Neural progenitor cell (in vitro differentiated cells): ENCODE data around the gene CTNNA3. TPM values are rescaled to one million over a fixed set of nuclear protein-coding genes. Genes with fewer than 3 reads are reported as not detected.

Experiments
- DNase-seq: peaks from one replicate; pipeline ENCODE4 v3.0.0-alpha.2; 2016; ENCODE audit warnings: low spot score
- H2AFZ ChIP-seq: fragments of 200-600 bp; sonication (generic); replicated peaks from 2 replicates; pipeline ENCODE4 v1.6.1; 2016; ENCODE audit warnings: antibody characterized with exemption
- H3F3A ChIP-seq: fragments of 200-600 bp; sonication (generic); 2 replicates; pipeline ENCODE4 v1.6.1; 2016; ENCODE audit warnings: antibody characterized with exemption, low read depth
- H3K27ac ChIP-seq: fragments of 200-600 bp; sonication (generic); 2 replicates; pipeline ENCODE4 v1.5.1; 2016; ENCODE audit warnings: mild to moderate bottlenecking
- H3K27me3 ChIP-seq: fragments of 200-600 bp; sonication (generic); 2 replicates; pipeline ENCODE4 v1.6.1; 2016; ENCODE audit warnings: mild to moderate bottlenecking, moderate library complexity
- H3K36me3 ChIP-seq: fragments of 200-600 bp; sonication (generic); 2 replicates; pipeline ENCODE4 v1.5.1; 2016
- H3K4me1 ChIP-seq: fragments of 200-600 bp; sonication (generic); 2 replicates; pipeline ENCODE4 v1.6.1; 2016; ENCODE audit warnings: mixed run types
- H3K4me2 ChIP-seq: fragments of 200-600 bp; sonication (generic); 2 replicates; pipeline ENCODE4 v1.6.1; 2016
- H3K4me3 ChIP-seq: fragments of 200-600 bp; sonication (generic); 2 replicates; pipeline ENCODE4 v1.5.1; 2016
- H3K79me2 ChIP-seq: fragments of 200-600 bp; sonication (generic); 2 replicates; pipeline ENCODE4 v1.6.1; 2016; ENCODE audit warnings: low read depth
- H3K9ac ChIP-seq: fragments of 200-600 bp; sonication (generic); 2 replicates; pipeline ENCODE4 v1.6.1; 2016
- H3K9me3 ChIP-seq: fragments of 200-600 bp; sonication (generic); 2 replicates; pipeline ENCODE4 v1.5.1; 2016; ENCODE audit warnings: low read depth
- H4K20me1 ChIP-seq: fragments of 200-600 bp; sonication (generic); 2 replicates; pipeline ENCODE4 v1.6.1; 2016; ENCODE audit warnings: low read depth
- H3K27ac Mint-ChIP-seq: 3 replicates; pipeline ENCODE4 v1.8.0; 2021; ENCODE audit warnings: mixed read lengths
- H3K27me3 Mint-ChIP-seq: 2 replicates; pipeline ENCODE4 v1.8.0; 2022; ENCODE audit warnings: low read depth, mild to moderate bottlenecking, inconsistent platforms, moderate library complexity, mixed read lengths; ENCODE audit not compliant: insufficient read depth
- H3K36me3 Mint-ChIP-seq: 3 replicates; pipeline ENCODE4 v1.8.0; 2021; ENCODE audit warnings: mixed read lengths
- H3K4me1 Mint-ChIP-seq: 3 replicates; pipeline ENCODE4 v1.8.0; 2021; ENCODE audit warnings: mixed read lengths
- H3K4me3 Mint-ChIP-seq: 3 replicates; pipeline ENCODE4 v1.8.0; 2021; ENCODE audit warnings: mild to moderate bottlenecking, moderate library complexity, mixed read lengths
- H3K9me3 Mint-ChIP-seq: 3 replicates; pipeline ENCODE4 v1.8.0; 2020; ENCODE audit warnings: mixed read lengths
- EZH2 ChIP-seq: fragments of 200-600 bp; sonication (generic); IDR thresholded peaks from 2 replicates; pipeline ENCODE4 v1.6.1; 2017; ENCODE audit warnings: antibody characterized with exemption, mild to moderate bottlenecking, moderate library complexity
- EZH2phosphoT487 ChIP-seq: fragments of 200-600 bp; sonication (generic); IDR thresholded peaks from 2 replicates; pipeline ENCODE4 v1.6.1; 2017; ENCODE audit warnings: antibody characterized with exemption
- total RNA-seq: library from RNA; depleted of rRNA; stranded (reverse); fragments of >200 nt; gene quantifications from 2 replicates; pipeline ENCODE4 v1.2.3, GENCODE V29; 2015; ENCODE audit warnings: low replicate concordance
- TF ChIP-seq, protein P1 (sequence below): fragments of 200-600 bp; sonication (generic); IDR thresholded peaks from 2 replicates; pipeline ENCODE4 v1.5.1; 2017; ENCODE audit warnings: antibody characterized with exemption, mild to moderate bottlenecking

Gene CTNNA3
- total RNA-seq, 1 donor from 2014 or later = 12.9 TPM

DNA sequence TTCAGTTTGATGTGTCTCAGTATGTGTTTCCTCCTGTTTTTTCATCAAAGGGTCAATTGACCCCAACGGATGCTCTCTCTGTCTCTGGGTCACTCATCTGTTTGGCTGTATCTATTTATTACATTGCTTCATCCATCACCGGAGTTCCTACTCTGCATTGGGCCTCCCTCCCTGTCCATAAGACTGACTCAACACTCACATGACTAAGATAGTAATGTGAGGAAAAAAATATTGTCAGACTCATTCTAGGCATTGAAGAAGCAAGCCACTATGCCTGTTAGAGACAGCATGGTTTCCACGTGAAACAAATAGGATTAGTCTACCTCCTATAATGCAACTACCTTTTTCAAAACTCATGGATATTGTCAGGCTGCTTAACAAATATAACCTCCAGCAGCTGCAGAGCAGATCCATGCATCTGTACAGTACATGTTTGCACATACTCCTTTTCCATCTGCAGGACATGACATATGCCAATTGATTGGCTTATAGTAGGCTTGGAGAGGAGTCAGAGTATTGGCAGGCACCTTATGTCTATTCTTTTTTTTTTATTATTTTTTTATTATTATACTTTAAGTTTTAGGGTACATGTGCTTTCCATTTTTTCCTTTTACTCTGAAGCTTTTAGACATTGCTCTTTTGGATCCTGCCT is 495.0 kb downstream of the CTNNA3 start:
- no peaks in the 10 kb centered on the region for H3K4me1 Mint-ChIP-seq
- TF ChIP-seq, protein P1, sequence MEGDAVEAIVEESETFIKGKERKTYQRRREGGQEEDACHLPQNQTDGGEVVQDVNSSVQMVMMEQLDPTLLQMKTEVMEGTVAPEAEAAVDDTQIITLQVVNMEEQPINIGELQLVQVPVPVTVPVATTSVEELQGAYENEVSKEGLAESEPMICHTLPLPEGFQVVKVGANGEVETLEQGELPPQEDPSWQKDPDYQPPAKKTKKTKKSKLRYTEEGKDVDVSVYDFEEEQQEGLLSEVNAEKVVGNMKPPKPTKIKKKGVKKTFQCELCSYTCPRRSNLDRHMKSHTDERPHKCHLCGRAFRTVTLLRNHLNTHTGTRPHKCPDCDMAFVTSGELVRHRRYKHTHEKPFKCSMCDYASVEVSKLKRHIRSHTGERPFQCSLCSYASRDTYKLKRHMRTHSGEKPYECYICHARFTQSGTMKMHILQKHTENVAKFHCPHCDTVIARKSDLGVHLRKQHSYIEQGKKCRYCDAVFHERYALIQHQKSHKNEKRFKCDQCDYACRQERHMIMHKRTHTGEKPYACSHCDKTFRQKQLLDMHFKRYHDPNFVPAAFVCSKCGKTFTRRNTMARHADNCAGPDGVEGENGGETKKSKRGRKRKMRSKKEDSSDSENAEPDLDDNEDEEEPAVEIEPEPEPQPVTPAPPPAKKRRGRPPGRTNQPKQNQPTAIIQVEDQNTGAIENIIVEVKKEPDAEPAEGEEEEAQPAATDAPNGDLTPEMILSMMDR = no peak
- TF ChIP-seq EZH2 = no peak
- no peak for TF ChIP-seq EZH2phosphoT487
- DNase-seq = no peak
- H3K27ac Mint-ChIP-seq = no peak overlapping the region
- H3K9me3 Mint-ChIP-seq = no peaks in the 10 kb centered on the region
- no peak overlapping the region for H3K4me3 Mint-ChIP-seq
- H3K36me3 Mint-ChIP-seq = no peaks in the 10 kb centered on the region
- Histone ChIP-seq H3K79me2 (no peaks in the 10 kb centered on the region), H4K20me1 (no peaks in the 10 kb centered on the region), H3K27ac (no peak overlapping the region), H3K4me3 (no peak overlapping the region), H3K36me3 (no peaks in the 10 kb centered on the region), H3K27me3 (no peaks in the 10 kb centered on the region), H3K4me1 (no peaks in the 10 kb centered on the region), H3K4me2 (no peak overlapping the region), H3K9me3 (no peaks in the 10 kb centered on the region), H3F3A (no peaks in the 10 kb centered on the region), H3K9ac (no peak overlapping the region), H2AFZ (no peak overlapping the region)
- no peaks in the 10 kb centered on the region for H3K27me3 Mint-ChIP-seq

DNA sequence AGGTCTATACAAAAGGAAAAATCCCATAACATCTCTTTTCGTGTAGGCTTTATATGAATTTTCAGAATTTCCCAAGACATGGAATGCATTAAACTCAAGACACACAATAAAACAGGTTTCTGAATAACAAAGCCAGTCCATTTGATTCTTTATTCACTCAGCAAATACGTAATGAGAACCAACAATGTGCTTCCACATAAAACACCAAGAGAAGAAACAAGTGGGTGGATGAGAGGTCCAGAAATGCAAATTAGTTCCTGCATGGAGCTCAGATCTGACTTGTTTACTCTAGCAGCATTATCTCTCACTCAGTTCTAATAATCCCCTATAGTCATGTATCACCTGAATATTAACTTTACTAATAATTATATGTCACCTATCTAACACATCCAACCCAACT is 520.6 kb downstream of the CTNNA3 start:
- Histone ChIP-seq H3K9me3 (no peaks in the 10 kb centered on the region), H3K9ac (no peak overlapping the region), H3K79me2 (no peaks in the 10 kb centered on the region), H3F3A (no peaks in the 10 kb centered on the region), H2AFZ (no peak overlapping the region), H3K27me3 (no peaks in the 10 kb centered on the region), H3K4me1 (peaks cover 5% of the 10 kb centered on the region), H3K27ac (no peak overlapping the region), H3K4me3 (no peak overlapping the region), H3K36me3 (no peaks in the 10 kb centered on the region), H4K20me1 (no peaks in the 10 kb centered on the region), H3K4me2 (no peak overlapping the region)
- H3K27ac Mint-ChIP-seq = no peak overlapping the region
- no peaks in the 10 kb centered on the region for H3K9me3 Mint-ChIP-seq
- DNase-seq = no peak
- no peak overlapping the region for H3K4me3 Mint-ChIP-seq
- no peaks in the 10 kb centered on the region for H3K36me3 Mint-ChIP-seq
- no peaks in the 10 kb centered on the region for H3K27me3 Mint-ChIP-seq
- TF ChIP-seq EZH2phosphoT487 = no peak
- no peaks in the 10 kb centered on the region for H3K4me1 Mint-ChIP-seq

DNA sequence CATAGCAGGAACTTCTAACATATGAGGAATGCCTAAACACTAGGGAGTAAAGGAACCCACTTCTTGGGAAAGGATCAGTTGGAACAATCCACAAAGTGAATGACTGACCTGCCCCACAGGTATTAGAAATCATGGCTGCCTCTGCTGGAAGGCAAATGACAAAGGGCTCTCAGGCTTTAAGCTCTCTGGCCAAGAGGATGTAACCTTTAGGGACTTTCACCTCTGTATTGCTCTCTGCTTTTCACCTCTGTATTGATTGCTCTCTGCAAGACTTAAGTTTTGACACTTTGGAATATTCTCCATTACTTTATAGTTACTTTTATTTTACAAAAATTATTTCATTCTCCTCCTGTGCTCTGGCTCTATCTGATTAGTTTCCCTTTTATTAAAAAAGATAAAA is 522.2 kb downstream of the CTNNA3 start:
- Histone ChIP-seq H3K4me1 (peaks cover 5% of the 10 kb centered on the region), H2AFZ (no peak overlapping the region), H3K27me3 (no peaks in the 10 kb centered on the region), H3K79me2 (no peaks in the 10 kb centered on the region), H3K9ac (no peak overlapping the region), H3K4me3 (no peak overlapping the region), H3F3A (no peaks in the 10 kb centered on the region), H3K27ac (no peak overlapping the region), H4K20me1 (no peaks in the 10 kb centered on the region), H3K4me2 (no peak overlapping the region), H3K36me3 (no peaks in the 10 kb centered on the region), H3K9me3 (no peaks in the 10 kb centered on the region)
- Mint-ChIP-seq H3K36me3 (no peaks in the 10 kb centered on the region), H3K27me3 (no peaks in the 10 kb centered on the region), H3K4me1 (no peaks in the 10 kb centered on the region), H3K9me3 (peaks cover 2% of the 10 kb centered on the region), H3K27ac (no peak overlapping the region), H3K4me3 (no peak overlapping the region)
- TF ChIP-seq EZH2 = no peak
- TF ChIP-seq EZH2phosphoT487 = no peak
- TF ChIP-seq, protein P1 = no peak
- DNase-seq = no peak

DNA sequence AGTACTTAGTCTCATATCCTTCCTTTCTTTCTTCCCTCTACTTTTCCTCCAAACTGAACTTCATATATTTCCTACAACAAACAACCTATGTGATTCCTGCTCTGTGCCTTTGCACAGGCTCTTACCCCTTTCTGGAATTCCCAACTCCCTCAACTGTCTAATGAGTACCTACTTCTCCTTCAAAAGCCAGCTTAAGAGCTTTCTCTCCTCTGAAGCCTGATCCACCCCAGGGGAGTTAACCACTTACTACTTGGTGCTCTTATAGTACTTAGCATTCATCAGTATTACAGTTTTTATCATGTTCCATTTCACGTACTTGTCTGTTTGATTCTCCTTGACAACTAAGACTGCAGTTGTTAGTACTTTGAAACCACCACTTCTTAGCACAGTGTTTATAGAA is 524.0 kb downstream of the CTNNA3 start:
- no peak overlapping the region for H3K4me2 ChIP-seq
- TF ChIP-seq EZH2phosphoT487 = no peak
- TF ChIP-seq, protein P1 = no peak
- no peak for TF ChIP-seq EZH2
- H3K9me3 ChIP-seq = peaks cover 5% of the 10 kb centered on the region
- no peaks in the 10 kb centered on the region for H3K36me3 ChIP-seq
- Mint-ChIP-seq H3K9me3 (peaks cover 11% of the 10 kb centered on the region), H3K4me3 (no peak overlapping the region), H3K27ac (no peak overlapping the region), H3K4me1 (no peaks in the 10 kb centered on the region), H3K27me3 (no peaks in the 10 kb centered on the region), H3K36me3 (no peaks in the 10 kb centered on the region)
- H2AFZ ChIP-seq = no peak overlapping the region
- peak; percentile 22 for DNase-seq
- no peaks in the 10 kb centered on the region for H3K27me3 ChIP-seq
- no peak overlapping the region for H3K9ac ChIP-seq
- H3K27ac ChIP-seq = no peak overlapping the region
- no peaks in the 10 kb centered on the region for H3F3A ChIP-seq
- no peaks in the 10 kb centered on the region for H4K20me1 ChIP-seq
- H3K4me3 ChIP-seq = no peak overlapping the region
- H3K4me1 ChIP-seq = peaks cover 5% of the 10 kb centered on the region
- H3K79me2 ChIP-seq = no peaks in the 10 kb centered on the region
